HG02759 (cell line): ENCODE data around the gene TRIO.

Experiments used
- ATAC-seq: cut with Tn5 transposase; IDR thresholded peaks from one replicate; pipeline ENCODE4 v1.9.1; 2021; ENCODE audit warnings: mild to moderate bottlenecking, moderate library complexity; ENCODE audit not compliant: unreplicated experiment

Gene TRIO

GRCh38 chr5:14165375-14166106, 22.4 kb downstream of the TRIO start:
- no peak for ATAC-seq

GRCh38 chr5:14166437-14166836, 23.3 kb downstream of the TRIO start:
- no peak for ATAC-seq

GRCh38 chr5:14167211-14167845, 24.2 kb downstream of the TRIO start:
- peak; percentile 36 for ATAC-seq

GRCh38 chr5:14168144-14168792, 25.1 kb downstream of the TRIO start:
- ATAC-seq: peak; percentile 30

DNA sequence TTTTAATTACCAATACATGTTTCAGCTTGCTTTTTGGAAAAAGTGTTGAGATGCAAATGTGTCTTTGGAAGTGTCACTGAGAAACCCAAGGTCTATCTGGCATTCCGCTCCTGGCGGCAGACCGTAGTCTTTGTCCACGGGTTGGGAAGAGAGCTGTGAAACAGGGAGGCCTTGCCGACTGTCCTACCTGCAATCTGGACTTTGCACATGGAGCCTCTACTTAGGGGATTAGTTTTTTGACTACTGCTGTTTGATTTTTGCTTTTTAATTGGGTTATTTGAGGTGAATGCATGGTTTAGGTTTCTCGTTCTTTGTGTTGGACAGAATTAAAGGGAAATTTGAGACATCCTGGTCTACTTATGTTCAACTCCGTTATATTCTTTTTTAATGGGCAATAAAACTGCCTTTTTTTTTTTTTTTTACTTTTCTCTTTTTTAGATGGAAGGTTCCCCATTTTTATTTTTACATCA, 25.7 kb downstream of the TRIO start:
- ATAC-seq: no peak

DNA sequence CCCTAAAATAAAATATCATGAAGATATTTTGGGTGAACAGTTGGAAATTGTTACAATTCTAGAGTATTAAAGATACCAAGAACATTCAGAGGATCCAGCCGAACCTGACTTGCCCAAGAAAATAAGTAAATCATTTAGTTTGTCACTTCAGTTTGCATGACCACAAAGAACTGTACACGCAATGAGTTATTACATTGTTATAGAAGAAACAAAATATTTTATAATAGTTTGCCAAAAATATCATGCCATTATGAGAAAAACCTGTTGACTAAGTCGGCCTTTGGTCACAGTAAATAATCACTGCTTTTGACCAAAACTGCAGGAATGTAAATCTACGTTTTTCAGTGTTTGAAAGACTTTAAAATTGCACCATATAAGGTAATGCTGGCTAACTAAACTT, 27.9 kb downstream of the TRIO start:
- ATAC-seq: no peak

DNA sequence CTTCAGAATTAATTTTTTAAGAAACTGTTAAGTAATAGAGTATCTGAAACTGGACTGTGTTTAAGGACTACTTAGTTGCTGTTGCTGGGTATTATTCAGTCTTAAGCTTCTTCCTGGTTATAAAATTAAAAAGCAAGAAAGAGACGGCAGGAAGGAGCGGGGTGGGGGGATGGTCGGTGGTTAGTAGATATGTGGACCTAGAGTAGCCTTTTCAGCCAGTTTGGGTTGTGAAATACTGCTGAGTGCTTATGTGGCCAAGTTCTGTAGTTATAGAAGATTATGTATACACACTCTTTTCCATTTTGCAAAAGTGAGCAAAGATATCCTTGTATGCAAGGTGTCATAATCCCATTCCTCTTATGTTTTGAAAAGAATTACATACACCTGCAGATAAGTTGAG, 28.5 kb downstream of the TRIO start:
- ATAC-seq: no peak

DNA sequence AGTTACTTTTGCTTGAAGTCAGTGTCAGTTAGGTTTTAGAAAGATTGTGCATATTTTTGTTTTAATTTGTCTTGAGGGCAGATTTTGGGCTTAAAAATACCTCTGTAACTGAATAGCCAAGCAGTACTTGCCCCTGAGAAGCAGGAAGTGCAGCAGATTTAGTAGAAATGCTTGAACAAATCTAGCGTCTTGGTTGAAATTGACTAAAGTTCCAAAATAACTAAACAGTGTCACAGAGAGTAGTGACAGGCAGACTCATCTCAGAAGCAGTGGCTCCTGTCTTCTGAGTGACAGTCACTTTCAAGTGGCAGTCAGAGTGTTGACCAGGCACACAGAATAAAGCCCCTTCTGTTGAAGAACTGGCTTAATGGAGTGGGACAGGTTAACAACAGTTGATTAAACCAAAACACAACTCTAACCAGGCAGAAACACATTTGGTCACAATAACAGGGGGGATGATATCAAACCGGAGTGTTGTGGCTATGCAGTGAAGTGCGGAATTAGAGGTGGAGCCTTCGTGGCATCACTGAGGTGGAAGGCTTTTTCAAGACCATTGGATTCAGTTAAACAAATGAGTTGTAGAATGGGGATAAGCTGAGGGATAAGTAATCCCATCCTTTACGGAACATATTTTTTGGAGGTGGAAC, 29.1 kb downstream of the TRIO start:
- peak; percentile 69 for ATAC-seq

GRCh38 chr5:14173377-14174229, 30.5 kb downstream of the TRIO start:
- no peak for ATAC-seq

DNA sequence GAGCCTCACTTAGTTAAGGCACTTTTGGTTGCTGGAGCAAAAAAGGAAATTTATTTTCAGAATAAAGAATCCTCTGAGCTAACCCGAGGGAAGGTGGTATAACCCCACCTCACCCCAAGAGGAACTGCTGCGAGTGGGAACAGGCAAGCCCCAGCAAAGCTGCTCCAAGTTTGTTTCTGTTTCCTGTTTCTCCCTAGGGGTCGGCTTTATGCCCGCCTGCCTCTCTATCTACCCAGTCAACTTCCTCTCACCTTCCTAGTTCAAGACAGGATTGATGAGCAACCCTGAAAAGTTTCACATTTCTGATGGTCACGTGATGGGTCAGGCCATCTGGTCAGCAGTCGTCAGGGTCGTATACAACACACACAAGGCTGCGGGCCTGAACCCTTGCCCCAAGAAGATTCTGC, 31.1 kb downstream of the TRIO start:
- ATAC-seq: peak; percentile 42

DNA sequence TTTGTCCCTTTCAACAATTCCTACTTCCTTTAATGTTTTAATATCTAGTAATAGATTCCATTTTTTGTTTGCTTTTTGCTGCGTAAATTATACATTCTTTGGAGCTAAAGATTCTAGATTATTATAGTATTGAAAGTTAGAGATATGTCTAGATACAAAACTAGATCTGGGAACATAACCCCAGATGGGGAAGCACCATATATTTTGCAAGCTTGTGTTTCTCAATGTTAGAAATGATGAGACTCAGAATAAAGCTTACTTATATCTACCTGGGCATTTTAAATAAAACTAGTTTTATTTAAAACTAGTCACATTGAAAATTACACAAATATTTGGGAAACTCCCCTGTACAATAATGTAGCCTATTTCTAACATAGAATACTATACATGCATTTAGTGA, 32.2 kb downstream of the TRIO start:
- no peak for ATAC-seq

GRCh38 chr5:14176888-14177287, 33.7 kb downstream of the TRIO start:
- no peak for ATAC-seq

DNA sequence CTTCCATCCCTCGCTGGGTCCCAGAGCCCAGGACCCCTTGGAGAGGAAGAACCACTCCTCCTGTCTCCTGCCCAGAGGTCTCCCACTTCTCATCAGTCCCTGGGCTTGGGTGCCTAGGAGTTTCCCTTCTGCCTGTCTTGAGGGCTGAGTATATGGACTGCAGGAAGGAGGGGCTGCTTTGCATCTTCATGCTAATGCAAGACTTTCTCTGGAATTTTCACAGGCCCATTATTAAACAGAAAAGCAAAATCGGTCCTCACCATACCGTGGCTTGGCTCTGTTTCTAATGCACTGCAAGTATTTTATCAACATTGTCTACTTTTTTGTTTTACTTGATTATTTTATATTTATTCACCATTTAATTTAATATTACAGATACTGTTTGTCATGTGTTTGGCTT, 34.5 kb downstream of the TRIO start:
- no peak for ATAC-seq

DNA sequence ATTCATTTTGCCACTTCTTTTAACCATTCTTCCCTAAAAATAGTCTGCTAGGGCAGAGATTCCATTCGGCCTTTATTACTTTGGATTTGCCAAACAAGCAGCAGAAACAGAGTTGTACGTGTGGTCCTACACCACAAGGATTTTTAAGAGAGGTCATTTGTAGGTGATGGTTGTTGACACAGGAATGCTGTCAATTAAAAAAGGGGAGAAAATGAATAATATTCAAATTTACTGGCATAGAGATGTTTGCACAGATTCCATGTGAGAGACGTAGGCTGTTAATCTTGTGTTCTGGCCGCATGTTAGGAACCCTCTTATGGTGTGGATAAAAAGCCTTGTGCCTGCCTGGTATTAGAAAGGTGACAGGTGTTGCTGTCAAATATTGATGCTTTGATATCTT, 34.9 kb downstream of the TRIO start:
- ATAC-seq: no peak

- no peak for ATAC-seq
Observed at GRCh38 chr5:14178671-14179211, 35.6 kb downstream of the TRIO start.

DNA sequence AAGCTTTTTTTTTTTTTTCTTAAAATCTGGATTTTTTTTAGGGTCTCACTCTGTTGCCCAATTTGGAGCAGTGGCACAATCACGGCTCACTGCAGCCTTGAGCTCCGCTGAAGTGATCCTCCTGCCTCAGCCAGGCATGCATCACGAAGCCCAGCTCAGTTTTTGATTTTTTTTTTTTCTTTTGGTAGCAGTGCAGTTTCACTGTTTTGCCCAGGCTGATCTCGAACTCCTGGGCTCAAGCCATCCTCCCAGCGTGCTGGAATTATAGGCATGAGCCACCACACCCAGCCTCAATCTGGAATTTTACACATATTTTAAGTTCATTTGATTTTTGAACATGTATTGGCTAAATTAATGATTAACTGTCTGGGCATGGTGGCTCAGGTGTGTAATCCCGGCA, 36.3 kb downstream of the TRIO start:
- ATAC-seq: no peak

GRCh38 chr5:14180437-14180836, 37.3 kb downstream of the TRIO start:
- ATAC-seq: no peak

GRCh38 chr5:14181299-14181968, 38.3 kb downstream of the TRIO start:
- ATAC-seq: no peak

DNA sequence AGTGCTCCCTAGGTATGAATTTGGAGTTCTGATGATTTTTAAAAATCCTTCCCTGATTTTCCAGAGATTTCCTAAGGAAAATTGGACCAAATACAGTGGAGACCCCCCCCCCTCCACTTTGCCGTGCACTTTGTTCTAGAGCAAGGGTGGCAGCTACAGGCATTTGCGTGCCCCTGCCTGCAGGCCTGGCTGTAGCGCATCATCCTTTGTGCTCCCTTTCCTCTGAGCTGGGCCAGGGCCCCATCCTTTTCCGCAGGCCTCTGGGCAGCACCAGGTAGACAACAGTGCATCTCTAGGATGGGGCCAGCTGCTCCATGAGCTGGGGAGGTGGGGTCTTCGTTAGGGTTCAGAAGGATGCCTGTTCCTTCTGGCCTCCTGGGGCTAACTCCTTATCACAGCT, 39.6 kb downstream of the TRIO start:
- ATAC-seq: no peak
